HepG2 (cell line): ENCODE results near the gene SNX24. TPM values are rescaled to one million over a fixed set of nuclear protein-coding genes. Genes with fewer than 3 reads are reported as not detected.

Experiments
- ARID5B ChIP-seq: IDR thresholded peaks from 2 replicates; pipeline ENCODE4 v1.4.0; 2020; ENCODE audit warnings: mild to moderate bottlenecking, missing genetic modification reagents
- ATF1 ChIP-seq: IDR thresholded peaks from 2 replicates; pipeline ENCODE4 v1.6.1; 2016; ENCODE audit warnings: mild to moderate bottlenecking, control low read depth
- HMG20A ChIP-seq: IDR thresholded peaks from 2 replicates; pipeline ENCODE4 v1.6.1; 2016; ENCODE audit warnings: borderline replicate concordance
- RAD51 ChIP-seq: fragments of 450-650 bp; IDR thresholded peaks from 2 replicates; pipeline ENCODE4 v1.6.1; 2016; ENCODE audit warnings: borderline replicate concordance
- STAT5B ChIP-seq: sonication (generic); formaldehyde crosslinking; IDR thresholded peaks from 2 replicates; pipeline ENCODE4 v1.4.0; 2020; ENCODE audit warnings: missing genetic modification reagents
- YEATS4 ChIP-seq: sonication (generic); formaldehyde crosslinking; IDR thresholded peaks from 2 replicates; pipeline ENCODE4 v1.4.0; 2020; ENCODE audit warnings: missing genetic modification reagents, borderline replicate concordance
- ZBTB40 ChIP-seq, 2 experiments: fragments of 450-650 bp in 1 of 2; sonication (generic) in 1 of 2; formaldehyde crosslinking in 1 of 2; IDR thresholded peaks; 2 replicates each; pipeline versions ENCODE4 v1.6.1 to v1.8.0; 2016 to 2022; ENCODE audit warnings: antibody characterized with exemption in 1 of 2, mild to moderate bottlenecking in 1 of 2, missing genetic modification reagents in 1 of 2
- ZHX1 ChIP-seq: sonication (generic); formaldehyde crosslinking; IDR thresholded peaks from 2 replicates; pipeline ENCODE4 v1.8.1; 2022; ENCODE audit warnings: low read depth, mild to moderate bottlenecking, missing genetic modification reagents
- ZMAT5 ChIP-seq: sonication (generic); formaldehyde crosslinking; IDR thresholded peaks from 2 replicates; pipeline ENCODE4 v1.5.0; 2020; ENCODE audit warnings: mild to moderate bottlenecking, low read depth, missing genetic modification reagents, borderline replicate concordance
- ZNF546 ChIP-seq: sonication (generic); formaldehyde crosslinking; conservative IDR thresholded peaks from 2 replicates; pipeline ENCODE4 v1.8.1; 2023; ENCODE audit warnings: mild to moderate bottlenecking, missing genetic modification reagents
- polyA plus RNA-seq, 8 experiments: library from polyadenylated mRNA; depleted of rRNA in 3 of 8; stranded (reverse) in 7 of 8; unstranded in 1 of 8; fragments of >200 nt; fragmentation: Illumina TruSeq in 4 of 8; extraction: Trizol in 4 of 8; gene quantifications; 2 replicates each; pipeline versions ENCODE4 v1.2.1 to v1.2.3, GENCODE V29; 2011 to 2016; ENCODE audit warnings: low read depth in 4 of 8, missing spikeins in 1 of 8, mixed read lengths in 1 of 8; ENCODE audit not compliant: insufficient read depth in 1 of 8
- total RNA-seq, 5 experiments: library from RNA; depleted of rRNA; stranded (reverse); fragments of >200 nt; fragmentation: Illumina TruSeq; extraction: Trizol; gene quantifications; 2 replicates each; pipeline ENCODE4 v1.2.3, GENCODE V29; 2016; ENCODE audit warnings: low read depth in 1 of 5

Gene SNX24
- total and polyA plus RNA-seq, 2 of the 13 experiments (the other 11 are each of a cell fraction or from before 2014, with no cell fraction given) = 7.2 to 23.7 TPM

GRCh38 chr5:122844136-122844909 lies 1.1 kb upstream of the SNX24 start (continued):
- TF ChIP-seq ZBTB40 (IDR thresholded peaks at IDR 0.05) = no peak
- TF ChIP-seq ZBTB40 (CRISPR knock-in tag; IDR thresholded peaks at IDR 0.05) = no peak
- TF ChIP-seq ZMAT5 = no peak
- TF ChIP-seq ATF1 (CRISPR knock-in tag) = no peak
- TF ChIP-seq RAD51 = no peak
- TF ChIP-seq YEATS4 (CRISPR knock-in tag) = no peak
- no peak for TF ChIP-seq STAT5B (CRISPR knock-in tag)
- TF ChIP-seq ZNF546 (CRISPR knock-in tag) = no peak
- TF ChIP-seq ARID5B (CRISPR knock-in tag) = peak; percentile 51
- TF ChIP-seq HMG20A (CRISPR knock-in tag) = no peak
- TF ChIP-seq ZHX1 (CRISPR knock-in tag) = 0 out of 2 replicates have a peak, but pooled peaks have one; percentile 29
